H1 (cell line): ENCODE data around the gene MACF1. TPM values are rescaled to one million over a fixed set of nuclear protein-coding genes. Genes with fewer than 3 reads are reported as not detected.
A peak's percentile ranks its signal among the peaks of the same experiment; 100 is the strongest.

Experiments
- CTCF ChIA-PET: fragments of 300-600 bp; sonication (Branson Sonifier 250); formaldehyde crosslinking; loops from one replicate; lab custom pipeline; 2021; ENCODE audit not compliant: partially characterized antibody; lab: Charles Lee
- POLR2A ChIA-PET: fragments of 300-600 bp; sonication (Branson Sonifier 250); formaldehyde crosslinking; loops from one replicate; lab custom pipeline; 2021; ENCODE audit warnings: inconsistent platforms; ENCODE audit not compliant: partially characterized antibody; lab: Charles Lee
- DNase-seq, 2 experiments: peaks; one replicate each; pipeline versions ENCODE4 v3.0.0 to v3.0.0-alpha.2; 2010 to 2022; ENCODE audit warnings: low spot score in 2 of 2, low read depth in 1 of 2, mixed read lengths in 1 of 2
- FAIRE-seq: peaks from 2 replicates; lab custom pipeline; 2011; peaks lifted over from hg19 to GRCh38; lab: Jason Lieb, UNC
- H2AFZ ChIP-seq: 2 replicates; pipeline ENCODE4 v1.8.1; 2012; ENCODE audit warnings: low read length, inconsistent platforms
- H2AK5ac ChIP-seq: 2 replicates; pipeline ENCODE4 v1.6.1; 2013; ENCODE audit warnings: low read depth, low read length
- H2BK120ac ChIP-seq: replicated peaks from 2 replicates; pipeline ENCODE3; 2013; ENCODE audit warnings: low read depth, low read length, inconsistent platforms
- H2BK12ac ChIP-seq: 2 replicates; pipeline ENCODE4 v1.6.1; 2013; ENCODE audit warnings: low read depth, low read length
- H2BK15ac ChIP-seq: 2 replicates; pipeline ENCODE4 v1.6.1; 2013; ENCODE audit warnings: low read length
- H2BK20ac ChIP-seq: 2 replicates; pipeline ENCODE4 v1.6.1; 2013; ENCODE audit warnings: low read length
- H2BK5ac ChIP-seq: 2 replicates; pipeline ENCODE4 v1.6.1; 2013; ENCODE audit warnings: low read depth, low read length
- H3K14ac ChIP-seq: 2 replicates; pipeline ENCODE4 v1.6.1; 2013; ENCODE audit warnings: inconsistent platforms; ENCODE audit not compliant: insufficient read length
- H3K18ac ChIP-seq: 2 replicates; pipeline ENCODE4 v1.6.1; 2013; ENCODE audit warnings: low read length; ENCODE audit errors: extremely low read depth
- H3K23ac ChIP-seq: 2 replicates; pipeline ENCODE4 v1.6.1; 2013; ENCODE audit warnings: inconsistent platforms; ENCODE audit not compliant: insufficient read length
- H3K23me2 ChIP-seq: 2 replicates; pipeline ENCODE4 v1.6.1; 2013; ENCODE audit warnings: low read depth, low read length
- H3K27ac ChIP-seq: 2 replicates; pipeline ENCODE4 v1.6.1; 2011; ENCODE audit warnings: low read depth, low read length, inconsistent platforms
- H3K27me3 ChIP-seq, 4 experiments: replicated peaks in 1 of 4; 1 replicate in 1 of 4; 2 replicates in 3 of 4; pipeline versions ENCODE4 v1.6.1 to v1.8.1; 2011 to 2013; ENCODE audit warnings: low read length in 3 of 4, mild to moderate bottlenecking in 3 of 4, inconsistent platforms in 2 of 4, mixed read lengths in 2 of 4, moderate library complexity in 1 of 4; ENCODE audit not compliant: control insufficient read depth in 3 of 4, insufficient read depth in 3 of 4; ENCODE audit errors: extremely low read depth in 1 of 4
- H3K36me3 ChIP-seq, 4 experiments: 2 replicates each; pipeline versions ENCODE4 v1.6.1 to v1.8.1; 2011 to 2013; ENCODE audit warnings: mild to moderate bottlenecking in 4 of 4, low read length in 3 of 4, moderate library complexity in 2 of 4, control low read depth in 1 of 4, inconsistent platforms in 1 of 4; ENCODE audit not compliant: insufficient read depth in 4 of 4, control insufficient read depth in 2 of 4
- H3K4ac ChIP-seq: replicated peaks from 2 replicates; pipeline ENCODE3; 2013; ENCODE audit warnings: low read length, low read depth, mixed read lengths, inconsistent platforms; ENCODE audit not compliant: insufficient read length
- H3K4me1 ChIP-seq, 4 experiments: replicated peaks in 1 of 4; 1 replicate in 1 of 4; 2 replicates in 3 of 4; pipeline versions ENCODE4 v1.6.1 to v1.8.1; 2011 to 2013; ENCODE audit warnings: low read length in 3 of 4, inconsistent platforms in 2 of 4, mixed read lengths in 1 of 4; ENCODE audit not compliant: insufficient read depth in 4 of 4, control insufficient read depth in 3 of 4
- H3K4me2 ChIP-seq, 2 experiments: 2 replicates each; pipeline versions ENCODE4 v1.6.1 to v1.8.1; 2011 to 2013; ENCODE audit warnings: low read depth in 2 of 2, low read length in 2 of 2, control low read depth in 1 of 2, inconsistent platforms in 1 of 2, mild to moderate bottlenecking in 1 of 2; ENCODE audit not compliant: insufficient read depth in 1 of 2
- H3K4me3 ChIP-seq, 4 experiments: fragments of 200-600, 300-600 bp in 1 of 4; sonication (generic), shearing (Covaris generic), sonication (Bioruptor Twin) in 1 of 4; 2 replicates each; pipeline versions ENCODE4 v1.5.1 to v1.8.1; 2011 to 2016; ENCODE audit warnings: low read length in 4 of 4, low read depth in 3 of 4, control low read depth in 2 of 4, inconsistent platforms in 2 of 4, mild to moderate bottlenecking in 2 of 4, mixed read lengths in 1 of 4, moderate library complexity in 1 of 4; ENCODE audit not compliant: insufficient read depth in 2 of 4; ENCODE audit errors: extremely low read depth in 1 of 4
- H3K56ac ChIP-seq: replicated peaks from 2 replicates; pipeline ENCODE3; 2013; ENCODE audit warnings: low read depth, mild to moderate bottlenecking, mixed read lengths, low read length, inconsistent platforms; ENCODE audit not compliant: insufficient read length
- H3K79me1 ChIP-seq: 2 replicates; pipeline ENCODE4 v1.6.1; 2013; ENCODE audit warnings: low read depth, low read length, control low read depth
- H3K79me2 ChIP-seq, 2 experiments: 2 replicates each; pipeline versions ENCODE4 v1.6.1 to v1.8.1; 2012 to 2013; ENCODE audit warnings: low read length in 2 of 2, mild to moderate bottlenecking in 2 of 2, inconsistent platforms in 1 of 2; ENCODE audit not compliant: insufficient read depth in 2 of 2, control insufficient read depth in 1 of 2
- H3K9ac ChIP-seq, 4 experiments: replicated peaks in 1 of 4; 1 replicate in 1 of 4; 2 replicates in 3 of 4; pipeline versions ENCODE4 v1.6.1 to v1.8.1; 2011 to 2013; ENCODE audit warnings: low read depth in 3 of 4, low read length in 3 of 4, control low read depth in 2 of 4, mild to moderate bottlenecking in 2 of 4, moderate library complexity in 2 of 4, inconsistent platforms in 1 of 4; ENCODE audit errors: extremely low read depth in 1 of 4
- H3K9me3 ChIP-seq, 2 experiments: 2 replicates each; pipeline versions ENCODE4 v1.6.1 to v1.8.1; 2012 to 2013; ENCODE audit warnings: mild to moderate bottlenecking in 2 of 2, moderate library complexity in 2 of 2, control low read depth in 1 of 2, inconsistent platforms in 1 of 2, low read depth in 1 of 2, low read length in 1 of 2, mixed read lengths in 1 of 2; ENCODE audit not compliant: insufficient read depth in 2 of 2
- H4K20me1 ChIP-seq, 2 experiments: replicated peaks in 1 of 2; 2 replicates each; pipeline versions ENCODE3 to v1.8.1; 2011 to 2013; ENCODE audit warnings: inconsistent platforms in 2 of 2, low read length in 2 of 2, mild to moderate bottlenecking in 1 of 2; ENCODE audit not compliant: insufficient read depth in 2 of 2, control insufficient read depth in 1 of 2
- H4K5ac ChIP-seq: 2 replicates; pipeline ENCODE4 v1.6.1; 2013; ENCODE audit warnings: low read length, low read depth, mixed read lengths, inconsistent platforms; ENCODE audit not compliant: insufficient read length
- H4K8ac ChIP-seq: 2 replicates; pipeline ENCODE4 v1.8.0; 2013; ENCODE audit warnings: mild to moderate bottlenecking, moderate library complexity, low read length, inconsistent platforms; ENCODE audit not compliant: insufficient read depth; ENCODE audit errors: extremely low read depth
- H4K91ac ChIP-seq: replicated peaks from 2 replicates; pipeline ENCODE3; 2013; ENCODE audit warnings: low read length, mixed read lengths, inconsistent platforms; ENCODE audit not compliant: insufficient read length
- BCL11A ChIP-seq, 2 experiments: IDR thresholded peaks; one replicate each; pipeline ENCODE4 v1.6.1; 2011; ENCODE audit warnings: low read depth in 2 of 2, low read length in 2 of 2, mild to moderate bottlenecking in 2 of 2
- CBX8 ChIP-seq: fragments of 300-800, 300-1000 bp; sonication (generic); IDR thresholded peaks from 2 replicates; pipeline ENCODE4 v1.7.1; 2016; ENCODE audit warnings: low read depth, low read length, borderline replicate concordance
- CREB1 ChIP-seq: IDR thresholded peaks from 2 replicates; pipeline ENCODE4 v1.6.1; 2012; ENCODE audit warnings: inconsistent platforms
- JUN ChIP-seq: IDR thresholded peaks from 2 replicates; pipeline ENCODE4 v1.6.1; 2011; ENCODE audit warnings: low read depth, mild to moderate bottlenecking, improper control_type of control experiment, low read length
- NANOG ChIP-seq: IDR thresholded peaks from 2 replicates; pipeline ENCODE4 v1.6.1; 2011; ENCODE audit warnings: low read length, low read depth, mild to moderate bottlenecking, inconsistent platforms; ENCODE audit not compliant: insufficient read depth, poor library complexity, severe bottlenecking
- NRF1 ChIP-seq: IDR thresholded peaks from 2 replicates; pipeline ENCODE4 v1.6.1; 2011; ENCODE audit warnings: mild to moderate bottlenecking, low read depth, low read length, improper control_type of control experiment
- RFX5 ChIP-seq: IDR thresholded peaks from 2 replicates; pipeline ENCODE4 v1.6.1; 2011; ENCODE audit warnings: low read depth, low read length, improper control_type of control experiment, borderline replicate concordance
- SIRT6 ChIP-seq: IDR thresholded peaks from one replicate; pipeline ENCODE4 v1.7.1; 2012; ENCODE audit warnings: low read length, inconsistent platforms
- TAF7 ChIP-seq: optimal IDR thresholded peaks from 2 replicates; pipeline ENCODE3; 2011; ENCODE audit warnings: low read depth, mild to moderate bottlenecking, inconsistent platforms, low read length, moderate library complexity, borderline replicate concordance
- YY1 ChIP-seq: IDR thresholded peaks from 2 replicates; pipeline ENCODE4 v1.6.1; 2011; ENCODE audit warnings: low read depth, mild to moderate bottlenecking, low read length
- WGBS, 2 experiments: shearing (Covaris generic) in 1 of 2; methylation state at CpG; one replicate each; pipeline versions ENCODE4 v1.1.6 to v1.1.7; 2013 to 2015; ENCODE audit warnings: low lambda C conversion rate in 2 of 2, mixed read lengths in 2 of 2, inconsistent platforms in 1 of 2, low coverage in 1 of 2, missing lambda C conversion rate in 1 of 2; ENCODE audit not compliant: insufficient replicate concordance in 2 of 2, insufficient coverage in 1 of 2, insufficient read length in 1 of 2; ENCODE audit errors: extremely low coverage in 1 of 2, missing lambda C conversion rate in 1 of 2; 5-methylcytosine and 5-hydroxymethylcytosine counted together
- polyA plus RNA-seq, 7 experiments: library from polyadenylated mRNA; depleted of rRNA in 3 of 7; stranded (reverse) in 5 of 7; unstranded in 2 of 7; fragments of >200 nt in 5 of 7; fragments of 200-250 nt in 2 of 7; gene quantifications; 1 replicate in 5 of 7; 2 replicates in 1 of 7; 4 replicates in 1 of 7; pipeline versions ENCODE4 v1.2.1 to v1.2.3, GENCODE V29; 2011 to 2013; ENCODE audit warnings: missing spikeins in 2 of 7, mixed read lengths in 2 of 7
- total RNA-seq: library from RNA; stranded (reverse); fragmentation: NEBNext Ultra II Directional; extraction: Animal tissue kit (Norgen Biotek cat#: 25700); gene quantifications from 2 replicates; pipeline ENCODE4 v1.2.1, GENCODE V29; 2021
- TF ChIP-seq, protein P1 (sequence below): IDR thresholded peaks from 2 replicates; pipeline ENCODE4 v1.6.1; 2012; ENCODE audit warnings: inconsistent platforms

The MACF1 gene
- total and polyA plus RNA-seq, 2 of the 8 experiments (the other 6 are each of a cell fraction or from before 2014, with no cell fraction given), result 59.8 to 285 TPM

GRCh38 chr1:39173995-39174380 lies 30.5 kb upstream of the MACF1 start:
- peaks cover 7 to 88% of the 10 kb centered on the region in 2 experiments for H3K79me2 ChIP-seq
- no peak overlapping the region for H3K9ac ChIP-seq
- peak overlapping the region; percentile 53; the same call in 1 of the 2 replicates for H2BK20ac ChIP-seq
- no peak overlapping the region for H3K4me3 ChIP-seq
- DNase-seq (no peak), FAIRE-seq (no peak)
- no peak overlapping the region for H3K4me2 ChIP-seq
- H2BK12ac ChIP-seq, result no peak overlapping the region
- no peak overlapping the region for H2BK15ac ChIP-seq
- peaks cover 3 to 25% (median 17%) of the 10 kb centered on the region in 4 experiments for H3K4me1 ChIP-seq
- H3K18ac ChIP-seq, result no peak overlapping the region; the same call in 1 of the 2 replicates
- H3K9me3 ChIP-seq, result no peaks in the 10 kb centered on the region
- POLR2A ChIA-PET, result interaction anchor here (0.8 to 1.1 kb wide), 3 partner anchors 10 to 14 kb away, joined by 3 to 4 read pairs (median 3); no protein-coding TSS in a partner anchor
- no peak overlapping the region for H4K91ac ChIP-seq
- no peaks in the 10 kb centered on the region for H3K36me3 ChIP-seq
- no peak overlapping the region for H3K56ac ChIP-seq
- H3K27ac ChIP-seq, result no peak overlapping the region
- no peak overlapping the region for H3K23ac ChIP-seq
- CTCF ChIA-PET, result interaction anchor here (0.6 to 1.2 kb wide), 7 partner anchors 10 to 79 kb away, joined by 3 to 10 read pairs (median 3); no protein-coding TSS in a partner anchor
- no peaks in the 10 kb centered on the region; the same call in 1 of the 2 replicates for H3K79me1 ChIP-seq
- no peaks in the 10 kb centered on the region for H3K23me2 ChIP-seq
- H2BK5ac ChIP-seq, result no peak overlapping the region
- H3K4ac ChIP-seq, result no peak overlapping the region
- no peak overlapping the region for H2BK120ac ChIP-seq
- peaks cover 0 to 5% of the 10 kb centered on the region in 2 experiments for H4K20me1 ChIP-seq
- WGBS, 2 experiments, result 70% methylated on average over 2 of the region's 2 CpGs; no CpG with 5 or more reads in 1 of the 2 experiments
- H3K27me3 ChIP-seq, result no peaks in the 10 kb centered on the region
- no peak overlapping the region for H3K14ac ChIP-seq
- H4K5ac ChIP-seq, result no peak overlapping the region
- no peak overlapping the region for H4K8ac ChIP-seq
- H2AK5ac ChIP-seq, result no peak overlapping the region
- H2AFZ ChIP-seq, result no peak overlapping the region
- TF ChIP-seq NRF1 (no peak), NANOG (no peak), CREB1 (no peak), CBX8 (no peak), BCL11A (IDR thresholded peaks at IDR 0.05; ENCODE audit: low read depth in 2 of 2, low read length in 2 of 2) (no peak), RFX5 (no peak), TAF7 (no peak), SIRT6 (no peak), JUN (no peak), YY1 (no peak)
- TF ChIP-seq, protein P1, sequence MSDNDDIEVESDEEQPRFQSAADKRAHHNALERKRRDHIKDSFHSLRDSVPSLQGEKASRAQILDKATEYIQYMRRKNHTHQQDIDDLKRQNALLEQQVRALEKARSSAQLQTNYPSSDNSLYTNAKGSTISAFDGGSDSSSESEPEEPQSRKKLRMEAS, result no peak
